NT2/D1 (cell line): ENCODE measurements around the gene SNRPF.

Source experiments
- YY1 ChIP-seq: IDR thresholded peaks from 2 replicates; pipeline ENCODE4 v1.6.1; 2011; ENCODE audit not compliant: insufficient read length, insufficient read depth
- ZNF274 ChIP-seq: IDR thresholded peaks from 2 replicates; pipeline ENCODE4 v1.6.1; 2011; ENCODE audit warnings: mild to moderate bottlenecking, low read depth, low read length

GRCh38 chr12:95908573-95908972 is 49.8 kb downstream of the SNRPF start:
- TF ChIP-seq YY1: no peak
- no peak for TF ChIP-seq ZNF274
